H1 (cell line): Measurements from ENCODE around the gene CDCA7. TPM values are rescaled to one million over a fixed set of nuclear protein-coding genes. Genes with fewer than 3 reads are reported as not detected.

ENCODE experiments used
- CTCF ChIA-PET: fragments of 300-600 bp; sonication (Branson Sonifier 250); formaldehyde crosslinking; loops from one replicate; lab custom pipeline; 2021; ENCODE audit not compliant: partially characterized antibody; lab: Charles Lee
- POLR2A ChIA-PET: fragments of 300-600 bp; sonication (Branson Sonifier 250); formaldehyde crosslinking; loops from one replicate; lab custom pipeline; 2021; ENCODE audit warnings: inconsistent platforms; ENCODE audit not compliant: partially characterized antibody; lab: Charles Lee
- DNase-seq, 2 experiments: peaks; one replicate each; pipeline versions ENCODE4 v3.0.0 to v3.0.0-alpha.2; 2010 to 2022; ENCODE audit warnings: low spot score in 2 of 2, low read depth in 1 of 2, mixed read lengths in 1 of 2
- FAIRE-seq: peaks from 2 replicates; lab custom pipeline; 2011; peaks lifted over from hg19 to GRCh38; lab: Jason Lieb, UNC
- H2AFZ ChIP-seq: 2 replicates; pipeline ENCODE4 v1.8.1; 2012; ENCODE audit warnings: low read length, inconsistent platforms
- H2AK5ac ChIP-seq: 2 replicates; pipeline ENCODE4 v1.6.1; 2013; ENCODE audit warnings: low read depth, low read length
- H2BK120ac ChIP-seq: replicated peaks from 2 replicates; pipeline ENCODE3; 2013; ENCODE audit warnings: low read depth, low read length, inconsistent platforms
- H2BK12ac ChIP-seq: 2 replicates; pipeline ENCODE4 v1.6.1; 2013; ENCODE audit warnings: low read depth, low read length
- H2BK15ac ChIP-seq: 2 replicates; pipeline ENCODE4 v1.6.1; 2013; ENCODE audit warnings: low read length
- H2BK20ac ChIP-seq: 2 replicates; pipeline ENCODE4 v1.6.1; 2013; ENCODE audit warnings: low read length
- H2BK5ac ChIP-seq: 2 replicates; pipeline ENCODE4 v1.6.1; 2013; ENCODE audit warnings: low read depth, low read length
- H3K14ac ChIP-seq: 2 replicates; pipeline ENCODE4 v1.6.1; 2013; ENCODE audit warnings: inconsistent platforms; ENCODE audit not compliant: insufficient read length
- H3K18ac ChIP-seq: 2 replicates; pipeline ENCODE4 v1.6.1; 2013; ENCODE audit warnings: low read length; ENCODE audit errors: extremely low read depth
- H3K23ac ChIP-seq: 2 replicates; pipeline ENCODE4 v1.6.1; 2013; ENCODE audit warnings: inconsistent platforms; ENCODE audit not compliant: insufficient read length
- H3K23me2 ChIP-seq: 2 replicates; pipeline ENCODE4 v1.6.1; 2013; ENCODE audit warnings: low read depth, low read length
- H3K27ac ChIP-seq: 2 replicates; pipeline ENCODE4 v1.6.1; 2011; ENCODE audit warnings: low read depth, low read length, inconsistent platforms
- H3K27me3 ChIP-seq, 4 experiments: replicated peaks in 1 of 4; 1 replicate in 1 of 4; 2 replicates in 3 of 4; pipeline versions ENCODE4 v1.6.1 to v1.8.1; 2011 to 2013; ENCODE audit warnings: low read length in 3 of 4, mild to moderate bottlenecking in 3 of 4, inconsistent platforms in 2 of 4, mixed read lengths in 2 of 4, moderate library complexity in 1 of 4; ENCODE audit not compliant: control insufficient read depth in 3 of 4, insufficient read depth in 3 of 4; ENCODE audit errors: extremely low read depth in 1 of 4
- H3K36me3 ChIP-seq, 4 experiments: 2 replicates each; pipeline versions ENCODE4 v1.6.1 to v1.8.1; 2011 to 2013; ENCODE audit warnings: mild to moderate bottlenecking in 4 of 4, low read length in 3 of 4, moderate library complexity in 2 of 4, control low read depth in 1 of 4, inconsistent platforms in 1 of 4; ENCODE audit not compliant: insufficient read depth in 4 of 4, control insufficient read depth in 2 of 4
- H3K4ac ChIP-seq: replicated peaks from 2 replicates; pipeline ENCODE3; 2013; ENCODE audit warnings: low read length, low read depth, mixed read lengths, inconsistent platforms; ENCODE audit not compliant: insufficient read length
- H3K4me1 ChIP-seq, 4 experiments: replicated peaks in 1 of 4; 1 replicate in 1 of 4; 2 replicates in 3 of 4; pipeline versions ENCODE4 v1.6.1 to v1.8.1; 2011 to 2013; ENCODE audit warnings: low read length in 3 of 4, inconsistent platforms in 2 of 4, mixed read lengths in 1 of 4; ENCODE audit not compliant: insufficient read depth in 4 of 4, control insufficient read depth in 3 of 4
- H3K4me2 ChIP-seq, 2 experiments: 2 replicates each; pipeline versions ENCODE4 v1.6.1 to v1.8.1; 2011 to 2013; ENCODE audit warnings: low read depth in 2 of 2, low read length in 2 of 2, control low read depth in 1 of 2, inconsistent platforms in 1 of 2, mild to moderate bottlenecking in 1 of 2; ENCODE audit not compliant: insufficient read depth in 1 of 2
- H3K4me3 ChIP-seq, 4 experiments: fragments of 200-600, 300-600 bp in 1 of 4; sonication (generic), shearing (Covaris generic), sonication (Bioruptor Twin) in 1 of 4; 2 replicates each; pipeline versions ENCODE4 v1.5.1 to v1.8.1; 2011 to 2016; ENCODE audit warnings: low read length in 4 of 4, low read depth in 3 of 4, control low read depth in 2 of 4, inconsistent platforms in 2 of 4, mild to moderate bottlenecking in 2 of 4, mixed read lengths in 1 of 4, moderate library complexity in 1 of 4; ENCODE audit not compliant: insufficient read depth in 2 of 4; ENCODE audit errors: extremely low read depth in 1 of 4
- H3K56ac ChIP-seq: replicated peaks from 2 replicates; pipeline ENCODE3; 2013; ENCODE audit warnings: low read depth, mild to moderate bottlenecking, mixed read lengths, low read length, inconsistent platforms; ENCODE audit not compliant: insufficient read length
- H3K79me1 ChIP-seq: 2 replicates; pipeline ENCODE4 v1.6.1; 2013; ENCODE audit warnings: low read depth, low read length, control low read depth
- H3K79me2 ChIP-seq, 2 experiments: 2 replicates each; pipeline versions ENCODE4 v1.6.1 to v1.8.1; 2012 to 2013; ENCODE audit warnings: low read length in 2 of 2, mild to moderate bottlenecking in 2 of 2, inconsistent platforms in 1 of 2; ENCODE audit not compliant: insufficient read depth in 2 of 2, control insufficient read depth in 1 of 2
- H3K9ac ChIP-seq, 4 experiments: replicated peaks in 1 of 4; 1 replicate in 1 of 4; 2 replicates in 3 of 4; pipeline versions ENCODE4 v1.6.1 to v1.8.1; 2011 to 2013; ENCODE audit warnings: low read depth in 3 of 4, low read length in 3 of 4, control low read depth in 2 of 4, mild to moderate bottlenecking in 2 of 4, moderate library complexity in 2 of 4, inconsistent platforms in 1 of 4; ENCODE audit errors: extremely low read depth in 1 of 4
- H3K9me3 ChIP-seq, 2 experiments: 2 replicates each; pipeline versions ENCODE4 v1.6.1 to v1.8.1; 2012 to 2013; ENCODE audit warnings: mild to moderate bottlenecking in 2 of 2, moderate library complexity in 2 of 2, control low read depth in 1 of 2, inconsistent platforms in 1 of 2, low read depth in 1 of 2, low read length in 1 of 2, mixed read lengths in 1 of 2; ENCODE audit not compliant: insufficient read depth in 2 of 2
- H4K20me1 ChIP-seq, 2 experiments: replicated peaks in 1 of 2; 2 replicates each; pipeline versions ENCODE3 to v1.8.1; 2011 to 2013; ENCODE audit warnings: inconsistent platforms in 2 of 2, low read length in 2 of 2, mild to moderate bottlenecking in 1 of 2; ENCODE audit not compliant: insufficient read depth in 2 of 2, control insufficient read depth in 1 of 2
- H4K5ac ChIP-seq: 2 replicates; pipeline ENCODE4 v1.6.1; 2013; ENCODE audit warnings: low read length, low read depth, mixed read lengths, inconsistent platforms; ENCODE audit not compliant: insufficient read length
- H4K8ac ChIP-seq: 2 replicates; pipeline ENCODE4 v1.8.0; 2013; ENCODE audit warnings: mild to moderate bottlenecking, moderate library complexity, low read length, inconsistent platforms; ENCODE audit not compliant: insufficient read depth; ENCODE audit errors: extremely low read depth
- H4K91ac ChIP-seq: replicated peaks from 2 replicates; pipeline ENCODE3; 2013; ENCODE audit warnings: low read length, mixed read lengths, inconsistent platforms; ENCODE audit not compliant: insufficient read length
- ASH2L ChIP-seq: fragments of 200-600, 300-600 bp; sonication (generic); IDR thresholded peaks from one replicate; pipeline ENCODE4 v1.7.1; 2017; ENCODE audit warnings: low read length
- CHD1 ChIP-seq: IDR thresholded peaks from 2 replicates; pipeline ENCODE4 v1.6.1; 2012; ENCODE audit warnings: low read depth, low read length, improper control_type of control experiment
- EGR1 ChIP-seq: IDR thresholded peaks from 2 replicates; pipeline ENCODE4 v1.6.1; 2011; ENCODE audit warnings: low read depth, low read length, borderline replicate concordance
- GABPA ChIP-seq: IDR thresholded peaks from 2 replicates; pipeline ENCODE4 v1.6.1; 2011; ENCODE audit warnings: mild to moderate bottlenecking, low read length, moderate library complexity, borderline replicate concordance; ENCODE audit not compliant: insufficient read depth
- HDAC2 ChIP-seq, 2 experiments: fragments of 300-600 bp in 1 of 2; sonication (generic) in 1 of 2; IDR thresholded peaks; 2 replicates each; pipeline ENCODE4 v1.6.1; 2011 to 2012; ENCODE audit warnings: low read depth in 2 of 2, low read length in 2 of 2, mild to moderate bottlenecking in 2 of 2, moderate library complexity in 2 of 2, borderline replicate concordance in 1 of 2, inconsistent platforms in 1 of 2
- JUND ChIP-seq: IDR thresholded peaks from 2 replicates; pipeline ENCODE4 v1.6.1; 2011; ENCODE audit warnings: mild to moderate bottlenecking, improper control_type of control experiment, low read length
- NRF1 ChIP-seq: IDR thresholded peaks from 2 replicates; pipeline ENCODE4 v1.6.1; 2011; ENCODE audit warnings: mild to moderate bottlenecking, low read depth, low read length, improper control_type of control experiment
- ZNF274 ChIP-seq: IDR thresholded peaks from 2 replicates; pipeline ENCODE4 v1.7.0; 2012; ENCODE audit warnings: low read length, borderline replicate concordance; ENCODE audit errors: extremely low read depth
- WGBS, 2 experiments: shearing (Covaris generic) in 1 of 2; methylation state at CpG; one replicate each; pipeline versions ENCODE4 v1.1.6 to v1.1.7; 2013 to 2015; ENCODE audit warnings: low lambda C conversion rate in 2 of 2, mixed read lengths in 2 of 2, inconsistent platforms in 1 of 2, low coverage in 1 of 2, missing lambda C conversion rate in 1 of 2; ENCODE audit not compliant: insufficient replicate concordance in 2 of 2, insufficient coverage in 1 of 2, insufficient read length in 1 of 2; ENCODE audit errors: extremely low coverage in 1 of 2, missing lambda C conversion rate in 1 of 2; 5-methylcytosine and 5-hydroxymethylcytosine counted together
- polyA plus RNA-seq, 7 experiments: library from polyadenylated mRNA; depleted of rRNA in 3 of 7; stranded (reverse) in 5 of 7; unstranded in 2 of 7; fragments of >200 nt in 5 of 7; fragments of 200-250 nt in 2 of 7; gene quantifications; 1 replicate in 5 of 7; 2 replicates in 1 of 7; 4 replicates in 1 of 7; pipeline versions ENCODE4 v1.2.1 to v1.2.3, GENCODE V29; 2011 to 2013; ENCODE audit warnings: missing spikeins in 2 of 7, mixed read lengths in 2 of 7
- total RNA-seq: library from RNA; stranded (reverse); fragmentation: NEBNext Ultra II Directional; extraction: Animal tissue kit (Norgen Biotek cat#: 25700); gene quantifications from 2 replicates; pipeline ENCODE4 v1.2.1, GENCODE V29; 2021
- TF ChIP-seq, protein P1 (sequence below): IDR thresholded peaks from 2 replicates; pipeline ENCODE4 v1.6.1; 2011; ENCODE audit warnings: low read length, improper control_type of control experiment
- TF ChIP-seq, protein P2 (sequence below), 3 experiments: IDR thresholded peaks; 1 replicate in 2 of 3; 2 replicates in 1 of 3; pipeline versions ENCODE4 v1.5.1 to v1.6.1; 2011; ENCODE audit warnings: low read length in 3 of 3, mild to moderate bottlenecking in 3 of 3, inconsistent platforms in 2 of 3, low read depth in 1 of 3, moderate library complexity in 1 of 3; ENCODE audit not compliant: insufficient read depth in 1 of 3; ENCODE audit errors: control extremely low read depth in 1 of 3

Gene CDCA7
- total and polyA plus RNA-seq, 2 of the 8 experiments (the other 6 are each of a cell fraction or from before 2014, with no cell fraction given) = 64.4 to 80.4 TPM

DNA sequence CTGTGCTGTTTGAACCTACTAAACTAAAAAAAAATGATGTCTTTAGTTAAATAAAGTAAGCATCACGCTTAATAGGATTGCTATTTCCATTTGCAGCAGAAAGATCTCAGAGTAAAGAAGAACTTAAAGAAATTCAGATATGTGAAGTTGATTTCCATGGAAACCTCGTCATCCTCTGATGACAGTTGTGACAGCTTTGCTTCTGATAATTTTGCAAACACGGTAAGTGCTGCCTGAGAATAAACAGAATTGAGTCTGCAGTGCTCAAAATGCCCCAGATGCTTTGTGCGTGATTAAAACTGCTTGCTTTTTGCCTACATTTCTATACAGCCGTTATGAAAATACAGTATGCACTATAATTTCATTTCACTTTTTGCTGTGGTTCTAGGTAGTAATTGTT is 3.9 kb downstream of the CDCA7 start:
- no peak overlapping the region for H3K4me3 ChIP-seq
- H2BK20ac ChIP-seq = no peak overlapping the region
- peaks cover 11 to 43% (median 29%) of the 10 kb centered on the region in 4 experiments for H3K36me3 ChIP-seq
- no peak overlapping the region for H2BK12ac ChIP-seq
- H3K18ac ChIP-seq = no peak overlapping the region
- no peaks in the 10 kb centered on the region for H3K27me3 ChIP-seq
- ChIA-PET CTCF (interaction anchor here (1.7 kb wide), 1 partner anchor 332 kb away, joined by 6 read pairs; no protein-coding TSS in a partner anchor), POLR2A (interaction anchor here (1.0 to 3.4 kb wide), 2 partner anchors 10 to 12 kb away, joined by 3 to 17 read pairs; no protein-coding TSS in a partner anchor)
- no peak overlapping the region for H2BK15ac ChIP-seq
- peaks cover 17 to 19% of the 10 kb centered on the region in 2 experiments for H4K20me1 ChIP-seq
- no peak overlapping the region for H4K8ac ChIP-seq
- no peak overlapping the region for H3K27ac ChIP-seq
- H2AFZ ChIP-seq = no peak overlapping the region
- H3K23me2 ChIP-seq = peaks cover 13% of the 10 kb centered on the region
- no peak overlapping the region for H3K9ac ChIP-seq
- no peak overlapping the region for H3K4me2 ChIP-seq
- DNase-seq (no peak), FAIRE-seq (no peak)
- H3K9me3 ChIP-seq = no peaks in the 10 kb centered on the region
- no peak overlapping the region for H2BK120ac ChIP-seq
- H2AK5ac ChIP-seq = no peak overlapping the region
- H3K4ac ChIP-seq = no peak overlapping the region
- H3K23ac ChIP-seq = no peak overlapping the region
- no peak overlapping the region for H4K5ac ChIP-seq
- no peak overlapping the region for H4K91ac ChIP-seq
- H3K79me2 ChIP-seq = peaks cover 23 to 75% of the 10 kb centered on the region in 2 experiments
- peaks cover 11% of the 10 kb centered on the region for H3K79me1 ChIP-seq
- H2BK5ac ChIP-seq = no peak overlapping the region
- H3K14ac ChIP-seq = no peak overlapping the region
- no peak overlapping the region for H3K56ac ChIP-seq
- peaks cover 4 to 13% (median 9%) of the 10 kb centered on the region in 4 experiments; a peak in 4 of 7 replicates for H3K4me1 ChIP-seq
- 75% methylated on average over 5 of the region's 5 CpGs; no CpG with 5 or more reads in 1 of the 2 experiments for WGBS, 2 experiments
- TF ChIP-seq JUND = no peak
- no peak for TF ChIP-seq NRF1
- no peak for TF ChIP-seq ASH2L
- TF ChIP-seq, protein P1, sequence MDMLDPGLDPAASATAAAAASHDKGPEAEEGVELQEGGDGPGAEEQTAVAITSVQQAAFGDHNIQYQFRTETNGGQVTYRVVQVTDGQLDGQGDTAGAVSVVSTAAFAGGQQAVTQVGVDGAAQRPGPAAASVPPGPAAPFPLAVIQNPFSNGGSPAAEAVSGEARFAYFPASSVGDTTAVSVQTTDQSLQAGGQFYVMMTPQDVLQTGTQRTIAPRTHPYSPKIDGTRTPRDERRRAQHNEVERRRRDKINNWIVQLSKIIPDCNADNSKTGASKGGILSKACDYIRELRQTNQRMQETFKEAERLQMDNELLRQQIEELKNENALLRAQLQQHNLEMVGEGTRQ = no peak
- no peak for TF ChIP-seq GABPA
- TF ChIP-seq ZNF274 = no peak
- no peak for TF ChIP-seq CHD1
- TF ChIP-seq, protein P2, sequence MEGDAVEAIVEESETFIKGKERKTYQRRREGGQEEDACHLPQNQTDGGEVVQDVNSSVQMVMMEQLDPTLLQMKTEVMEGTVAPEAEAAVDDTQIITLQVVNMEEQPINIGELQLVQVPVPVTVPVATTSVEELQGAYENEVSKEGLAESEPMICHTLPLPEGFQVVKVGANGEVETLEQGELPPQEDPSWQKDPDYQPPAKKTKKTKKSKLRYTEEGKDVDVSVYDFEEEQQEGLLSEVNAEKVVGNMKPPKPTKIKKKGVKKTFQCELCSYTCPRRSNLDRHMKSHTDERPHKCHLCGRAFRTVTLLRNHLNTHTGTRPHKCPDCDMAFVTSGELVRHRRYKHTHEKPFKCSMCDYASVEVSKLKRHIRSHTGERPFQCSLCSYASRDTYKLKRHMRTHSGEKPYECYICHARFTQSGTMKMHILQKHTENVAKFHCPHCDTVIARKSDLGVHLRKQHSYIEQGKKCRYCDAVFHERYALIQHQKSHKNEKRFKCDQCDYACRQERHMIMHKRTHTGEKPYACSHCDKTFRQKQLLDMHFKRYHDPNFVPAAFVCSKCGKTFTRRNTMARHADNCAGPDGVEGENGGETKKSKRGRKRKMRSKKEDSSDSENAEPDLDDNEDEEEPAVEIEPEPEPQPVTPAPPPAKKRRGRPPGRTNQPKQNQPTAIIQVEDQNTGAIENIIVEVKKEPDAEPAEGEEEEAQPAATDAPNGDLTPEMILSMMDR (IDR thresholded peaks at IDR 0.05; ENCODE audit: control extremely low read depth in 1 of 3, insufficient read depth in 1 of 3, low read depth in 1 of 3, low read length in 3 of 3) = no peak
- TF ChIP-seq EGR1 = no peak
- no peak for TF ChIP-seq HDAC2 (IDR thresholded peaks at IDR 0.05; ENCODE audit: borderline replicate concordance in 1 of 2, low read depth in 2 of 2, low read length in 2 of 2)
